DND-41 (cell line): Measurements from ENCODE around the gene FFAR2.

Experiments used
- CTCF ChIP-seq: IDR thresholded peaks from 2 replicates; pipeline ENCODE4 v1.5.1; 2012; ENCODE audit warnings: borderline replicate concordance, low read length, moderate library complexity, mild to moderate bottlenecking; ENCODE audit not compliant: poor library complexity, severe bottlenecking; ENCODE audit errors: extremely low read depth
- EZH2 ChIP-seq: IDR thresholded peaks from 3 replicates; pipeline ENCODE4 v1.6.1; 2012; ENCODE audit warnings: borderline replicate concordance, low read depth, mild to moderate bottlenecking, moderate library complexity, low read length, inconsistent platforms; ENCODE audit not compliant: severe bottlenecking

GRCh38 chr19:35487656-35488182 is 39.7 kb downstream of the FFAR2 start:
- TF ChIP-seq CTCF, result no peak
- no peak for TF ChIP-seq EZH2
